Astrocyte (in vitro differentiated cells and primary cell): ENCODE measurements around the gene SULT1A3. TPM values are rescaled to one million over a fixed set of nuclear protein-coding genes. Genes with fewer than 3 reads are reported as not detected.

Source experiments
- DNase-seq: peaks from one replicate; pipeline ENCODE4 v3.0.0-alpha.2; 2010; ENCODE audit warnings: low read depth
- FAIRE-seq: peaks from 2 replicates; lab custom pipeline; 2011; peaks lifted over from hg19 to GRCh38; lab: Jason Lieb, UNC
- H2AFZ ChIP-seq: 2 replicates; pipeline ENCODE4 v1.6.0; 2012; ENCODE audit warnings: low read depth, low read length, inconsistent platforms
- H3K27ac ChIP-seq: 2 replicates; pipeline ENCODE4 v1.5.1; 2011; ENCODE audit warnings: low read depth, low read length, inconsistent platforms
- H3K27me3 ChIP-seq: 2 replicates; pipeline ENCODE4 v1.6.0; 2011; ENCODE audit warnings: low read length, inconsistent platforms; ENCODE audit not compliant: insufficient read depth
- H3K36me3 ChIP-seq: 2 replicates; pipeline ENCODE4 v1.5.1; 2011; ENCODE audit warnings: low read length, inconsistent platforms; ENCODE audit not compliant: insufficient read depth
- H3K4me1 ChIP-seq: 2 replicates; pipeline ENCODE4 v1.5.1; 2011; ENCODE audit warnings: low read length, inconsistent platforms; ENCODE audit not compliant: insufficient read depth
- H3K4me2 ChIP-seq: 2 replicates; pipeline ENCODE4 v1.6.0; 2012; ENCODE audit warnings: low read length, inconsistent platforms
- H3K4me3 ChIP-seq: 2 replicates; pipeline ENCODE4 v1.5.1; 2011; ENCODE audit warnings: low read depth, mild to moderate bottlenecking, low read length, inconsistent platforms; ENCODE audit not compliant: insufficient read depth
- H3K79me2 ChIP-seq: 2 replicates; pipeline ENCODE4 v1.6.0; 2012; ENCODE audit warnings: mild to moderate bottlenecking, low read length, inconsistent platforms; ENCODE audit not compliant: insufficient read depth
- H3K9ac ChIP-seq: 2 replicates; pipeline ENCODE4 v1.6.0; 2012; ENCODE audit warnings: mild to moderate bottlenecking, low read length, inconsistent platforms
- H3K9me3 ChIP-seq: 2 replicates; pipeline ENCODE4 v1.5.1; 2012; ENCODE audit warnings: low read depth, mild to moderate bottlenecking, low read length, inconsistent platforms; ENCODE audit not compliant: insufficient read depth
- H4K20me1 ChIP-seq: 2 replicates; pipeline ENCODE4 v1.6.0; 2012; ENCODE audit warnings: low read length, inconsistent platforms; ENCODE audit not compliant: insufficient read depth
- H3K27ac Mint-ChIP-seq: one replicate; pipeline ENCODE4 v1.8.0; 2021; ENCODE audit warnings: mild to moderate bottlenecking, mixed read lengths; ENCODE audit not compliant: unreplicated experiment
- H3K27me3 Mint-ChIP-seq: one replicate; pipeline ENCODE4 v1.8.0; 2021; ENCODE audit warnings: low read depth, mixed read lengths; ENCODE audit not compliant: unreplicated experiment
- H3K36me3 Mint-ChIP-seq: one replicate; pipeline ENCODE4 v1.8.0; 2021; ENCODE audit warnings: low read depth, mixed read lengths; ENCODE audit not compliant: unreplicated experiment
- H3K4me1 Mint-ChIP-seq: one replicate; pipeline ENCODE4 v1.8.0; 2021; ENCODE audit warnings: low read depth, mixed read lengths; ENCODE audit not compliant: unreplicated experiment
- H3K4me3 Mint-ChIP-seq: one replicate; pipeline ENCODE4 v1.8.0; 2021; ENCODE audit warnings: mild to moderate bottlenecking, moderate library complexity, mixed read lengths; ENCODE audit not compliant: unreplicated experiment
- H3K9me3 Mint-ChIP-seq: one replicate; pipeline ENCODE4 v1.8.0; 2021; ENCODE audit warnings: mild to moderate bottlenecking, mixed read lengths; ENCODE audit not compliant: unreplicated experiment
- EZH2 ChIP-seq: IDR thresholded peaks from 2 replicates; pipeline ENCODE4 v1.6.1; 2012; ENCODE audit warnings: mild to moderate bottlenecking, low read length, inconsistent platforms; ENCODE audit not compliant: insufficient read depth
- total RNA-seq: library from RNA; stranded (reverse); gene quantifications from 2 replicates; pipeline ENCODE4 v1.2.1, GENCODE V29; 2021
- TF ChIP-seq, protein P1 (sequence below): IDR thresholded peaks from 2 replicates; pipeline ENCODE4 v1.5.1; 2011; ENCODE audit warnings: low read depth, mild to moderate bottlenecking, inconsistent platforms, low read length, moderate library complexity; ENCODE audit not compliant: insufficient read depth

Gene SULT1A3
- total RNA-seq, 1 donor from 2014 or later, result 8.6 TPM

DNA sequence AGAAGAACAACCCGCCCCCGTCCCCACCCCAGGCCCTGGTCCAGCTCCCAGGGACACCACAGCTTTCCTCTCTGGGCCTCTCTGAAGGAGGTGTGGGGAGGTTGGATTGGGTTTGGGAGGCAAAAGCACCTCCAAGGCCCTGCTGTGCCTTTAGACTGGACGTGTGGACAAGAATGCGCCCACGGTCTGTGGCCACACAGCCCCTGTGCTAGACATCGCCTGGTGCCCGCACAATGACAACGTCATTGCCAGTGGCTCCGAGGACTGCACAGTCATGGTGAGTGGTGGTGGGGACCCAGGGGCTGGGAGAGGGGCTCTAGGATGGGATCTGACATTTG is 12.6 kb upstream of the SULT1A3 start:
- Histone ChIP-seq H3K79me2 (no peaks in the 10 kb centered on the region), H3K4me2 (no peak overlapping the region), H3K9ac (no peak overlapping the region), H3K9me3 (no peaks in the 10 kb centered on the region), H3K4me3 (no peak overlapping the region), H3K27me3 (no peaks in the 10 kb centered on the region), H3K36me3 (no peaks in the 10 kb centered on the region), H2AFZ (no peak overlapping the region), H3K4me1 (peaks cover 10% of the 10 kb centered on the region), H4K20me1 (peaks cover 3% of the 10 kb centered on the region), H3K27ac (no peak overlapping the region)
- Mint-ChIP-seq H3K27me3 (peaks cover 7% of the 10 kb centered on the region), H3K27ac (no peak overlapping the region), H3K9me3 (no peaks in the 10 kb centered on the region), H3K4me3 (no peak overlapping the region), H3K4me1 (no peaks in the 10 kb centered on the region), H3K36me3 (peaks cover 4% of the 10 kb centered on the region)
- DNase-seq (no peak), FAIRE-seq (no peak)
- no peak for TF ChIP-seq EZH2

DNA sequence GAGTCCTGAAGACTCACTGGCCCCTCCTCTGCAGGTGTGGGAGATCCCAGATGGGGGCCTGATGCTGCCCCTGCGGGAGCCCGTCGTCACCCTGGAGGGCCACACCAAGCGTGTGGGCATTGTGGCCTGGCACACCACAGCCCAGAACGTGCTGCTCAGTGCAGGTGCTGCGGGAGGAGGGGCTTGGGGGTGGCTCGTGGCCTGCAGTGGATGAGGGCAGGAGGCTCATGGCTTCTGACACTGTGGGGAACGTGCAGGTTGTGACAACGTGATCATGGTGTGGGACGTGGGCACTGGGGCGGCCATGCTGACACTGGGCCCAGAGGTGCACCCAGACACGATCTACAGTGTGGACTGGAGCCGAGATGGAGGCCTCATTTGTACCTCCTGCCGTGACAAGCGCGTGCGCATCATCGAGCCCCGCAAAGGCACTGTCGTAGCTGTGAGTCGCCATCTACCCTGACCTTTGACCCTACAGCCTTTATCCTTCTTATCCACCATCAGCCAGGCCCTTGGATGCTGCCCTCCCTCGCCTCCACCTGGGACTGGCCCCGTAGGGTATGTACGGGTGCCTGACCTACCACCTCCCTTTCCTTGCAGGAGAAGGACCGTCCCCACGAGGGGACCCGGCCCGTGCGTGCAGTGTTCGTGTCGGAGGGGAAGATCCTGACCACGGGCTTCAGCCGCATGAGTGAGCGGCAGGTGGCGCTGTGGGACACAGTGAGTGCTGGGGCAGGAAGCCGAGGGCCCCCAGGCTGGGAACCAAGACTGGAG is 12.1 kb upstream of the SULT1A3 start:
- Histone ChIP-seq H3K36me3 (no peaks in the 10 kb centered on the region), H3K9me3 (no peaks in the 10 kb centered on the region), H3K4me3 (no peak overlapping the region), H3K4me1 (peaks cover 10% of the 10 kb centered on the region), H3K79me2 (no peaks in the 10 kb centered on the region), H2AFZ (no peak overlapping the region), H3K4me2 (no peak overlapping the region), H3K9ac (no peak overlapping the region), H4K20me1 (peaks cover 3% of the 10 kb centered on the region), H3K27ac (no peak overlapping the region), H3K27me3 (no peaks in the 10 kb centered on the region)
- H3K36me3 Mint-ChIP-seq, result peaks cover 4% of the 10 kb centered on the region
- no peak overlapping the region for H3K4me3 Mint-ChIP-seq
- DNase-seq, result no peak
- H3K27me3 Mint-ChIP-seq, result peaks cover 5% of the 10 kb centered on the region
- no peaks in the 10 kb centered on the region for H3K9me3 Mint-ChIP-seq
- H3K4me1 Mint-ChIP-seq, result no peaks in the 10 kb centered on the region
- FAIRE-seq, result no peak
- peak overlapping the region; percentile 72 for H3K27ac Mint-ChIP-seq
- TF ChIP-seq, protein P1, sequence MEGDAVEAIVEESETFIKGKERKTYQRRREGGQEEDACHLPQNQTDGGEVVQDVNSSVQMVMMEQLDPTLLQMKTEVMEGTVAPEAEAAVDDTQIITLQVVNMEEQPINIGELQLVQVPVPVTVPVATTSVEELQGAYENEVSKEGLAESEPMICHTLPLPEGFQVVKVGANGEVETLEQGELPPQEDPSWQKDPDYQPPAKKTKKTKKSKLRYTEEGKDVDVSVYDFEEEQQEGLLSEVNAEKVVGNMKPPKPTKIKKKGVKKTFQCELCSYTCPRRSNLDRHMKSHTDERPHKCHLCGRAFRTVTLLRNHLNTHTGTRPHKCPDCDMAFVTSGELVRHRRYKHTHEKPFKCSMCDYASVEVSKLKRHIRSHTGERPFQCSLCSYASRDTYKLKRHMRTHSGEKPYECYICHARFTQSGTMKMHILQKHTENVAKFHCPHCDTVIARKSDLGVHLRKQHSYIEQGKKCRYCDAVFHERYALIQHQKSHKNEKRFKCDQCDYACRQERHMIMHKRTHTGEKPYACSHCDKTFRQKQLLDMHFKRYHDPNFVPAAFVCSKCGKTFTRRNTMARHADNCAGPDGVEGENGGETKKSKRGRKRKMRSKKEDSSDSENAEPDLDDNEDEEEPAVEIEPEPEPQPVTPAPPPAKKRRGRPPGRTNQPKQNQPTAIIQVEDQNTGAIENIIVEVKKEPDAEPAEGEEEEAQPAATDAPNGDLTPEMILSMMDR, result peak; percentile 24
- no peak for TF ChIP-seq EZH2

DNA sequence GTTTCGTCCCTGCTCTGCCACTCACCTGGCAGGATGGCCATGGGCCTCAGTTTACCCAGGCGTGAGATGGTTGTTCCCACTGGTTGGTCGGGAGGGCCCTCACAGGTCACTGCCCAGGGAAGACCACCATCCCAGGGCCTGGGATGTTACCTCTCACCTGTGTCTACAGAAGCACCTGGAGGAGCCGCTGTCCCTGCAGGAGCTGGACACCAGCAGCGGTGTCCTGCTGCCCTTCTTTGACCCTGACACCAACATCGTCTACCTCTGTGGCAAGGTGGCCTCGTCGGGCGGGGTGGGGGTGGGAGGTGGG is 11.5 kb upstream of the SULT1A3 start:
- H2AFZ ChIP-seq, result no peak overlapping the region

More for the DNA sequence above, 11.5 kb upstream of the SULT1A3 start:
- Histone ChIP-seq H3K79me2 (no peaks in the 10 kb centered on the region), H3K27ac (no peak overlapping the region), H3K27me3 (no peaks in the 10 kb centered on the region), H4K20me1 (peaks cover 3% of the 10 kb centered on the region), H3K4me2 (no peak overlapping the region), H3K9me3 (no peaks in the 10 kb centered on the region), H3K4me1 (peaks cover 8% of the 10 kb centered on the region), H3K9ac (no peak overlapping the region), H3K36me3 (no peaks in the 10 kb centered on the region), H3K4me3 (no peak overlapping the region)
- TF ChIP-seq, protein P1, result no peak
- no peak for TF ChIP-seq EZH2
- Mint-ChIP-seq H3K27me3 (peaks cover under 1% of the 10 kb centered on the region), H3K4me1 (no peaks in the 10 kb centered on the region), H3K36me3 (peaks cover 4% of the 10 kb centered on the region), H3K9me3 (no peaks in the 10 kb centered on the region), H3K4me3 (no peak overlapping the region), H3K27ac (no peak overlapping the region)
- FAIRE-seq, result no peak
- DNase-seq, result no peak
